ENCODE results near the gene TTC31. TPM values are rescaled to one million over a fixed set of nuclear protein-coding genes. Genes with fewer than 3 reads are reported as not detected.
"Not testable (repeated sequence)": the region's sequence is repeated elsewhere in the genome, so short reads cannot be mapped to it uniquely, and the experiment has no call there.

TTC31 gene
- polyA plus RNA-seq, 3 donors from 2014 or later = 15.9 to 35.1 (median 31.9) TPM

GRCh38 chr2:74461187-74462053 lies 21.5 kb upstream of the TTC31 start:
- peak overlapping the region in 2 of 6 donors; percentile 13 to 14 for H3K27ac Mint-ChIP-seq
- DNase-seq = no peak
- H3K27me3 Mint-ChIP-seq (ENCODE audit: low read depth in 3 of 3) = peaks cover 25 to 33% (median 27%) of the 10 kb centered on the region in 3 donors
- no peaks in the 10 kb centered on the region for H3K36me3 Mint-ChIP-seq
- peak overlapping the region in 1 of 5 donors; percentile 21 for H3K4me3 Mint-ChIP-seq
- H3K4me1 Mint-ChIP-seq = peaks cover 60 to 62% of the 10 kb centered on the region in 2 donors
- H3K9me3 Mint-ChIP-seq = no peaks in the 10 kb centered on the region

- Mint-ChIP-seq H3K4me1 (peaks cover 52 to 54% of the 10 kb centered on the region in 2 donors), H3K9me3 (no peaks in the 10 kb centered on the region), H3K27me3 (ENCODE audit: low read depth in 3 of 3) (peaks cover 23 to 27% (median 24%) of the 10 kb centered on the region in 3 donors), H3K27ac (peak overlapping the region in 1 of 6 donors; percentile 49), H3K36me3 (no peaks in the 10 kb centered on the region), H3K4me3 (peak overlapping the region in 1 of 5 donors; percentile 98)
- no peak for DNase-seq
These were observed 20.7 kb upstream of the TTC31 start for GRCh38 chr2:74462054-74462785.

GRCh38 chr2:74462786-74463105 lies 20.1 kb upstream of the TTC31 start:
- Mint-ChIP-seq H3K36me3 (no peaks in the 10 kb centered on the region), H3K4me3 (peak overlapping the region in 4 of 5 donors; percentile 16 to 98 (median 80)), H3K27ac (peak overlapping the region in 4 of 6 donors; percentile 44 to 54 (median 50)), H3K27me3 (ENCODE audit: low read depth in 3 of 3) (peaks cover 19 to 23% (median 20%) of the 10 kb centered on the region in 3 donors), H3K9me3 (no peaks in the 10 kb centered on the region), H3K4me1 (peaks cover 49 to 50% of the 10 kb centered on the region in 2 donors)
- no peak for DNase-seq

- peak overlapping the region; percentile 74 to 98 (median 78) for H3K27ac Mint-ChIP-seq
- DNase-seq = no peak
- peaks cover 34 to 35% of the 10 kb centered on the region in 2 donors for H3K4me1 Mint-ChIP-seq
- no peaks in the 10 kb centered on the region for H3K36me3 Mint-ChIP-seq
- peaks cover 11 to 16% (median 13%) of the 10 kb centered on the region in 3 donors for H3K27me3 Mint-ChIP-seq (ENCODE audit: low read depth in 3 of 3)
- H3K9me3 Mint-ChIP-seq = no peaks in the 10 kb centered on the region
- peak overlapping the region; percentile 87 to 98 (median 98) for H3K4me3 Mint-ChIP-seq
These were observed 18.5 kb upstream of the TTC31 start for GRCh38 chr2:74464406-74464805.

- H3K4me3 Mint-ChIP-seq = peak overlapping the region; percentile 52 to 78 (median 63)
- H3K9me3 Mint-ChIP-seq, DNase-seq, H3K36me3 Mint-ChIP-seq: not testable (repeated sequence)
- H3K27ac Mint-ChIP-seq = peak overlapping the region; percentile 26 to 91 (median 86)
- H3K27me3 Mint-ChIP-seq (ENCODE audit: low read depth in 3 of 3) = peaks cover 14 to 27% (median 22%) of the 10 kb centered on the region in 3 donors
- peaks cover 31 to 33% of the 10 kb centered on the region in 2 donors for H3K4me1 Mint-ChIP-seq
These were observed 12.1 kb upstream of the TTC31 start for GRCh38 chr2:74470742-74471141.

- DNase-seq = no peak
- Mint-ChIP-seq H3K36me3 (peaks cover 3 to 10% (median 8%) of the 10 kb centered on the region in 3 donors), H3K27me3 (ENCODE audit: low read depth in 3 of 3) (peaks cover 9 to 22% (median 17%) of the 10 kb centered on the region in 3 donors), H3K9me3 (no peaks in the 10 kb centered on the region), H3K4me1 (peaks cover 27 to 28% of the 10 kb centered on the region in 2 donors), H3K27ac (peak overlapping the region; percentile 94 to 100 (median 100)), H3K4me3 (peak overlapping the region; percentile 90 to 99 (median 97))
These were observed 11.4 kb upstream of the TTC31 start for GRCh38 chr2:74471332-74472065.

GRCh38 chr2:74472086-74472944 lies 10.6 kb upstream of the TTC31 start, which contains the start of gene MRPL53:
Gene MRPL53 (minus strand): TSS chr2:74472680. CDS start chr2:74472660, 20 bp downstream.
- H3K4me3 Mint-ChIP-seq = peak within 1 kb of the TSS; percentile 90 to 99 (median 97)
- H3K36me3 Mint-ChIP-seq = peaks cover 3 to 12% (median 8%) of the 10 kb centered on the region in 3 donors
- H3K27ac Mint-ChIP-seq = peak within 1 kb of the TSS; percentile 94 to 100 (median 100)
- DNase-seq = peak; percentile 94 to 96 (median 95)
- peaks cover 9 to 22% (median 17%) of the 10 kb centered on the region in 3 donors for H3K27me3 Mint-ChIP-seq (ENCODE audit: low read depth in 3 of 3)
- no peaks in the 10 kb centered on the region for H3K9me3 Mint-ChIP-seq
- peaks cover 27 to 28% of the 10 kb centered on the region in 2 donors for H3K4me1 Mint-ChIP-seq

- no peak for DNase-seq
- Mint-ChIP-seq H3K27me3 (ENCODE audit: low read depth in 3 of 3) (peaks cover 9 to 22% (median 17%) of the 10 kb centered on the region in 3 donors), H3K9me3 (no peaks in the 10 kb centered on the region)
These were observed 10.0 kb upstream of the TTC31 start for GRCh38 chr2:74472945-74473258.

GRCh38 chr2:74474481-74474880 lies 8.4 kb upstream of the TTC31 start:
- Mint-ChIP-seq H3K36me3 (peaks cover 7 to 16% (median 8%) of the 10 kb centered on the region in 3 donors), H3K27me3 (ENCODE audit: low read depth in 3 of 3) (peaks cover 9 to 22% (median 17%) of the 10 kb centered on the region in 3 donors), H3K4me3 (peak overlapping the region in 1 of 5 donors; percentile 25), H3K4me1 (peaks cover 27 to 28% of the 10 kb centered on the region in 2 donors), H3K27ac (peak overlapping the region in 4 of 6 donors; percentile 45 to 71 (median 63)), H3K9me3 (no peaks in the 10 kb centered on the region)
- DNase-seq = no peak

More at GRCh38 chr2:74472945-74473258, 10.0 kb upstream of the TTC31 start:
- Mint-ChIP-seq H3K27ac (peak overlapping the region; percentile 94 to 100 (median 100)), H3K4me3 (peak overlapping the region; percentile 90 to 99 (median 97)), H3K4me1 (peaks cover 27 to 28% of the 10 kb centered on the region in 2 donors), H3K36me3 (peaks cover 7 to 16% (median 8%) of the 10 kb centered on the region in 3 donors)

GRCh38 chr2:74474899-74475298 lies 8.0 kb upstream of the TTC31 start:
- H3K4me1 Mint-ChIP-seq = peaks cover 28 to 29% of the 10 kb centered on the region in 2 donors
- peak overlapping the region in 1 of 6 donors; percentile 51 for H3K27ac Mint-ChIP-seq
- H3K9me3 Mint-ChIP-seq = no peaks in the 10 kb centered on the region
- H3K4me3 Mint-ChIP-seq = no peak overlapping the region
- peaks cover 7 to 18% (median 8%) of the 10 kb centered on the region in 3 donors for H3K36me3 Mint-ChIP-seq
- DNase-seq = no peak
- H3K27me3 Mint-ChIP-seq (ENCODE audit: low read depth in 3 of 3) = peaks cover 9 to 22% (median 17%) of the 10 kb centered on the region in 3 donors

GRCh38 chr2:74481431-74481830 lies 1.4 kb upstream of the TTC31 start:
- peaks cover 33 to 40% of the 10 kb centered on the region in 2 donors for H3K4me1 Mint-ChIP-seq
- H3K36me3 Mint-ChIP-seq = peaks cover 3 to 14% (median 8%) of the 10 kb centered on the region in 3 donors
- DNase-seq = no peak

More at GRCh38 chr2:74481431-74481830, 1.4 kb upstream of the TTC31 start:
- Mint-ChIP-seq H3K27ac (peak overlapping the region; percentile 7 to 100 (median 66)), H3K9me3 (no peaks in the 10 kb centered on the region), H3K27me3 (ENCODE audit: low read depth in 3 of 3) (peaks cover 0 to 5% (median 4%) of the 10 kb centered on the region in 3 donors), H3K4me3 (peak overlapping the region; percentile 73 to 100 (median 98))

Data from immature natural killer cell (primary cell).